Thyroid gland (tissue), 4 donors: ENCODE measurements around the gene OSTF1.

Experiments
- CTCF ChIP-seq, 6 experiments: fragments of 200-600 bp in 3 of 6; fragments of 450-650 bp in 3 of 6; sonication (generic) in 3 of 6; IDR thresholded peaks; one replicate each; pipeline ENCODE4 v1.5.1; 2016 to 2019; ENCODE audit warnings: antibody characterized with exemption in 6 of 6, mild to moderate bottlenecking in 2 of 6, inconsistent platforms in 1 of 6, moderate library complexity in 1 of 6
- POLR2A ChIP-seq, 2 donors: fragments of 450-650 bp; IDR thresholded peaks; one replicate each; pipeline ENCODE4 v1.6.1; 2017; ENCODE audit warnings: antibody characterized with exemption in 2 of 2, mild to moderate bottlenecking in 2 of 2, moderate library complexity in 1 of 2

- TF ChIP-seq POLR2A (IDR thresholded peaks at IDR 0.05) (peak; percentile 85 to 97), CTCF (IDR thresholded peaks at IDR 0.05) (peak in 1 of 6 experiments; percentile 5)
Measured at GRCh38 chr9:75087824-75088645, at the start of gene OSTF1, which contains the start of gene NMRK1.
